ENCODE data around the gene OSBP2. TPM values are rescaled to one million over a fixed set of nuclear protein-coding genes. Genes with fewer than 3 reads are reported as not detected.

Gene OSBP2
- 7.1 and 7.7 TPM in 2 replicates for total RNA-seq (2016; rRNA removed; fragmentation: Illumina TruSeq; extraction: Trizol)
- total RNA-seq (2016; cell fraction: cytosol; rRNA removed; fragmentation: Illumina TruSeq; extraction: Trizol; ENCODE audit: low read depth) = 1.9 and 2.2 TPM in 2 replicates
- total RNA-seq (2016; cell fraction: insoluble cytoplasmic fraction; rRNA removed; fragmentation: Illumina TruSeq; extraction: Trizol) = 8.2 and 8.7 TPM in 2 replicates
- total RNA-seq (2016; cell fraction: membrane; rRNA removed; fragmentation: Illumina TruSeq; extraction: Trizol) = 7.4 and 9.1 TPM in 2 replicates
- 5.3 and 10.0 TPM in 2 replicates for total RNA-seq (2016; cell fraction: nucleus; rRNA removed; fragmentation: Illumina TruSeq; extraction: Trizol)
- polyA plus RNA-seq (2011; rRNA removed) = 5.0 and 7.9 TPM in 2 replicates
- polyA plus RNA-seq (2011; cell fraction: cytosol; rRNA removed) = 3.8 and 4.7 TPM in 2 replicates
- polyA plus RNA-seq (2011; cell fraction: nucleus; rRNA removed) = 5.9 and 7.6 TPM in 2 replicates
- polyA plus RNA-seq (2012) = 4.1 and 4.4 TPM in 2 replicates
- 3.0 and 5.0 TPM in 2 replicates for polyA plus RNA-seq (2016; cell fraction: cytosol; fragmentation: Illumina TruSeq; extraction: Trizol; ENCODE audit: low read depth)
- 7.0 and 13.0 TPM in 2 replicates for polyA plus RNA-seq (2016; cell fraction: insoluble cytoplasmic fraction; fragmentation: Illumina TruSeq; extraction: Trizol; ENCODE audit: low read depth)
- polyA plus RNA-seq (2016; cell fraction: membrane; fragmentation: Illumina TruSeq; extraction: Trizol; ENCODE audit: low read depth) = 11.2 and 12.1 TPM in 2 replicates
- polyA plus RNA-seq (2016; cell fraction: nucleus; fragmentation: Illumina TruSeq; extraction: Trizol; ENCODE audit: insufficient read depth, low read depth) = 10.2 and 11.3 TPM in 2 replicates
- 7.4 and 90.6 TPM in 2 replicates for polyA minus RNA-seq (2011; rRNA and poly(A)+ RNA removed; ENCODE audit: low replicate concordance)
- polyA minus RNA-seq (2011; cell fraction: cytosol; rRNA and poly(A)+ RNA removed) = 2.9 and 4.3 TPM in 2 replicates
- 6.0 and 6.8 TPM in 2 replicates for polyA minus RNA-seq (2011; cell fraction: nucleus; rRNA and poly(A)+ RNA removed)
- Bru-seq, nascent RNA = percentile 40 among the genes with signal in this experiment
- percentile 42 among the genes with signal in this experiment for BruChase-seq, experiment 1, labeled RNA remaining after a 6-hour chase
- percentile 38 among the genes with signal in this experiment for BruChase-seq, experiment 2, labeled RNA remaining after a 2-hour chase
- long read RNA-seq, experiment 1, partial matches to known transcripts = 2 of 6 reads
- long read RNA-seq, experiment 1, other reads (novel, unspliced or antisense) = 2 of 6 reads
- long read RNA-seq, experiment 2, partial matches to known transcripts = 2 of 17 reads
- long read RNA-seq, experiment 2, other reads (novel, unspliced or antisense) = 10 of 17 reads

- BruUV-seq (replicated peaks) = no TSS peak
- no peaks in the 10 kb centered on the region for H3K36me3 ChIP-seq (replicated peaks in 1 of 2; ENCODE audit: control insufficient read depth in 1 of 2, insufficient read depth in 2 of 2, low read length in 2 of 2)
- no peaks in the 10 kb centered on the region for H3K79me2 ChIP-seq (ENCODE audit: insufficient read depth, low read length)
- no peak within 1 kb of the TSS for H2AFZ ChIP-seq (ENCODE audit: low read length)
- DNase-seq (ENCODE audit: low spot score) (no peak), ATAC-seq (peak; percentile 78), FAIRE-seq (no peak)
- intact Hi-C loops (cut with micrococcal nuclease; ENCODE audit: unreplicated experiment) = no loop called here
- H3K4me1 ChIP-seq (ENCODE audit: insufficient read depth, low read length) = peaks cover 9% of the 10 kb centered on the region
- H3K9ac ChIP-seq (ENCODE audit: insufficient read depth, low read depth, low read length) = no peak within 1 kb of the TSS
- peaks cover 5% of the 10 kb centered on the region; the same call in 1 of the 2 replicates for H4K20me1 ChIP-seq (ENCODE audit: insufficient read depth, low read length)
- WGBS (ENCODE audit: low lambda C conversion rate) = 21% methylated on average over 18 of the region's 88 CpGs
- ChIA-PET POLR2A (no interaction called here), CTCF (ENCODE audit: low intra/inter-chr PET ratio, low total read pairs) (no interaction called here)
- in situ Hi-C loops (cut with HindIII; ENCODE audit: extremely low pct_ligation_motif_present, low pct_unique_long_range_greater_than_20kb) = no loop called here
- peaks cover 4 to 34% of the 10 kb centered on the region in 2 experiments; a peak in 4 of 5 replicates for H3K27me3 ChIP-seq (ENCODE audit: control insufficient read depth in 1 of 2, insufficient read depth in 2 of 2, low read length in 2 of 2)
- peak within 1 kb of the TSS; percentile 29 to 70 (median 59); a peak in 4 of 6 replicates for H3K4me3 ChIP-seq (replicated peaks in 1 of 3; ENCODE audit: insufficient read depth in 1 of 3, low read depth in 2 of 3, low read length in 3 of 3)
- H3K4me2 ChIP-seq (ENCODE audit: low read depth, low read length) = peak within 1 kb of the TSS; percentile 81
- no peak within 1 kb of the TSS for H3K27ac ChIP-seq (ENCODE audit: extremely low read length, insufficient read depth, low read length)
- H3K9me3 ChIP-seq (ENCODE audit: low read length) = no peaks in the 10 kb centered on the region
- TF ChIP-seq EEA1 (CRISPR knock-in tag; IDR thresholded peaks at IDR 0.05; ENCODE audit: borderline replicate concordance) (no peak), ZNF766 (CRISPR knock-in tag; IDR thresholded peaks at IDR 0.05; ENCODE audit: borderline replicate concordance) (no peak), ZBTB14 (CRISPR knock-in tag; IDR thresholded peaks at IDR 0.05) (peak; percentile 68), ZNF800 (CRISPR knock-in tag; IDR thresholded peaks at IDR 0.05) (0 out of 2 replicates have a peak, but pooled peaks have one; percentile 44), ZNF687 (CRISPR knock-in tag; IDR thresholded peaks at IDR 0.05) (peak; percentile 52; the same call in 1 of the 2 replicates), ZNF383 (CRISPR knock-in tag; IDR thresholded peaks at IDR 0.05; ENCODE audit: borderline replicate concordance) (no peak)
Measured at GRCh38 chr22:30694640-30695350, at the start of gene OSBP2. TSS of gene OSBP2 (plus strand) at chr22:30694874. CDS start at chr22:30694910, 36 bp downstream.
